GM18502 (cell line): ENCODE measurements around the gene CELF4.

Source experiments
- ATAC-seq: cut with Tn5 transposase; IDR thresholded peaks from one replicate; pipeline ENCODE4 v1.9.1; 2021; ENCODE audit warnings: mild to moderate bottlenecking; ENCODE audit not compliant: unreplicated experiment, poor library complexity

The CELF4 gene

DNA sequence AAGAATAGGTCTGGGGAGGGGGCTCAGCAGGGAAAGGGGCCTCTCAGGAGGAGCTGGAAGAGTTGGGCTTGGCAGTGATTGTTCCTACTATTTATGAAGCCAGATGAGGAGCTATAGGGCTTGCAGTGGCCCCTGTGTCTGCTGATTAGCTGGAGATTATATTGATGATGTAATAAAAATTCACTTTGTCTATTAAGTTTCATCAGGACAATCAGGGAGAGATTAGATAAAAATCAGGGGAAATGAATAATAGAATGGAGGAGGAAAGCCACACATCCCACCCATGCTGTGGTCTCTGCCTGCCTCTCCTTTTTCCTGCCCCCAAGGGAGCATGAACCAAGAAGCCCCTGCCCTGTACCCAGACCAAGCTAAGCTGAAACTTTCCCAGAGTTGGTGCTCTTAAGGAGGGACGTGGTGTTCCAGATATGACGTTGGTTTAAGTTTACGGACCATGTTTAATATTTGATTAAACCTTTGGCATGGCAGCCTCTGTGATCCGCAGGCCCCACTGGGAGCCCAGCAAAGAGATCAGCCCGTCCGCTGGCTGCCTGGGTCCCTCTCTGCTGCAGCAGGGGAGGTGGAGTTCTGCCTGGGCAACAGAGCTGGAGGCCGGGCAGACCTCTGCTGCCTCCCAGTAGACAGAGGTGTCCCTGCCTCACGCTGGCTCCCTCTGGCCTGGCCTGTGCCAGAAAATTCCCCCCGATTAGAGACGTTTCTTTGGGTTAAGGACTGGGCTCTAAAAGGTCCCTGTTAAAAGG, 15.3 kb downstream of the CELF4 start:
- ATAC-seq: no peak

DNA sequence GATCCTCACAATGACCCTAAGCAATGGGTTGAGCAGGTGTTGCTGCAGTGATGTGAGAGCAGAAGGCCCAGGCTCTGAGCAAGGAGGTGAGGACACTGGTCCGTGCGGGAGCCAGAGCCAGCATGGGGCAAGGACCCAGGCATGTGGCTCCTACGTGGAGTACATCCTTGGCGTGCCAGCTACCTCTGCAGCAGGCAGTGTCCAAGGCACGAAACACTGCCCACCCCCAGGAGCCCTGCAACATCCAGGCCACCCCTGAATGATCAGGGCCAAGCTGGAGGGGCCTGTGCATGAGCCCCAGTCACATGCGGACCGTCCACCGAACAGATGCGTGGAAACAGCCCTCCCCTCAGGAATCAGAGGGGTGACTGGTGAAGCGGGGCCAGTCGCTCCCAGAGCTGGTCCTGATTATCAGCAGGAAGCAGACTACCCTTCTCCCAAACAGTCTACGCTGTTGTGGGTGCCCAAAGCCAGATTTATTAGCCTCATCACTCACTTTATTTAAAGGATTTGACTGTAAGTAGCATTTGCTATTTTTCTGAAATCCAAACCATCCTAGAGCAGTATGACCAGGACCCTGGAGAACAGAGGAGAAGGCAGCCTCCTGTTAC, 16.8 kb downstream of the CELF4 start:
- no peak for ATAC-seq

DNA sequence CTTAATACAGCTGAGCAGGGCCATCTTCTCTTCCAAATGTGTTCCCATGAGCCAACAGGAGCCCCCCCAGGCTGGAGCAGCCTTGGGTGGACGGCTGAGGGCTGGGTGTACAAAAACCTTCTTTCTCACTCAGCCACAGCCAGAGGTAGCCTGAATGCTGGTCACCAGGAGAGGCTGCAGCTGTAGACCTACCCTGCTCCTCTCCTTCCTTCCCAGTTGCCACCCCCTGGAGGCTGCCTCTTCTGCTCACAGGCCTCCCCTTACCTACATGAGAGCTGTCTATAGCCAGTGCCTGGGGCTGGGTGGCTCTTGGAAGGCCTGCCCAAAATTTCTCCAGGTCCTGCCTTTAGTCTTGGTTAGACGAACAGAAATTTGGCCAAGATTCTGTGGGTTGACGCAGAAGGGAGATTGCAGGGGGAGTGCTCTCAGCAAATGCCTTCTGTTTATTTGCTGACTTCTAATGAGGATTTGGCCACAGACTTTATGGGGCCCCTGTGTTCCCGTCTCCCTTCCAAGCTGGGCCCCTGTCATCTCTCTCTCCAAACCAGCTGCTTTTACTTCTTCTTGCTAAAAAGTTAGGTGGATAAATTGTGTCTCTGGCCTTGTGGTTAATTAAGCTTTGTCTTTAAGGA, 18.3 kb downstream of the CELF4 start:
- ATAC-seq: no peak

DNA sequence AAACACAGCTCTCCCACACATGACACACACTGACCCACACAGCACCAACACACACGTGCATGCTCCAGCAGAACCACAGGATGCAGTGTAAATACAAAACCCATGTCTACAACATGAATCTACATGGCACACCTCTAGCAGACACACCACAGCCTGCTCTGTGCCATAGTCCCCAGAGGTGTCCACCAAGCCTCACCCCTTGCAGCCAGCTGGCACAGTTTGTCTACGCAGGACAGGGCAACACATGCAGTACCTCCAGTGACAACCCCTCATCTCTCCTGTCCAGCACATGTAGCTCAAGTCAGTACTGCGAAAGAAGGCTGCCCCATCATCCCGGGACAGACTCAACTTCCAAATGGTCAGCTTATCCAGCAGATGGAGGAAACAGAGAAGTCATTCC, 18.9 kb downstream of the CELF4 start:
- no peak for ATAC-seq

DNA sequence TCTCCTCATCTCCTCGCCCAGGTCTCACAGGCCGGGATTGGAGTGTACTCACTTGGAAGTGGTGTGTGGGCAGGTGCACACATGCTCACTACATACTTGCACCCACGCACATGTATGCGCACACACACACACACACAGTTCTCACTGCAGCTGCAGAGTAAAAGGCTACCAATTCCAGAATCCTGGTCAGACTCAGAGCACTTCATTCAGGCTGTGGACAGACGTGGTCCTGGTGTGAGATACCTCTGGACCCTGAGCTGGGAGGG, 19.4 kb downstream of the CELF4 start:
- ATAC-seq: no peak

DNA sequence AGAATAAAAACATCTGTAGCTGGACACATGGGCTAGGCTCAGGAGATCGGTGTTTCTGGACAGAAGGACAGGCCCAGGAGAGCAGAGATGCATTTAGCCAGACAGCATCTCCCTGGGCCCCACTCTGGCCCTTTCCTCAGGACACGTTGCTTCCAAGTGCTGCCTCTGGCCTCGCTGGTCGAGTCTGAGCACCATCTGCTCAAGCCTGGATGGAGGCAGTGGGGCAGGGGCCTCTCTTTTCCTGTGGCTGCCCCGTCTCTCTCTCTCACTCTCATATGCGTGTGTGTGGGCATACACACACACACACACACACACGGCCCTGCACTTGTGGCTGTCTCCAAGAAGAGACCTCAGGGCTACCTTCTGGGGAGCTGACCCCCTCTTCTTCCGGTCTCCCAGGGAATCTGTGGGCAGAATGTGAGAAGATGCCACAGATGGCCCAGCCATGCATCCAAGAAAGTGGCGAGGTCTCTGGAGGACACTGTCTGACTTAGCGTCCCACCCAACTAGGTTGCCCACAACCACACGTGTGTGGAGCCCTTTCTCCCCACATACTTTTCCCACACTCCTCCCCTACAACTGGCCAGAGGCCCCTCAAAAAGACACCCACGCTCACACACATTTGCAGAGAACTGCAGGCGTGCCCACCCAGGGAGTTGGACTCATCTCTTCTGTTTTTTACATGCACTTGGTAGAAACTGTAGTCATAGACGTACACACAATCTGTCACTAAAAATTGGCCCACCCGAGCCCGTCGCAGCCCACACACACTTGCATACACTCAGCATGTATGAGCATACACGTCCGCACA, 19.9 kb downstream of the CELF4 start:
- ATAC-seq: no peak

DNA sequence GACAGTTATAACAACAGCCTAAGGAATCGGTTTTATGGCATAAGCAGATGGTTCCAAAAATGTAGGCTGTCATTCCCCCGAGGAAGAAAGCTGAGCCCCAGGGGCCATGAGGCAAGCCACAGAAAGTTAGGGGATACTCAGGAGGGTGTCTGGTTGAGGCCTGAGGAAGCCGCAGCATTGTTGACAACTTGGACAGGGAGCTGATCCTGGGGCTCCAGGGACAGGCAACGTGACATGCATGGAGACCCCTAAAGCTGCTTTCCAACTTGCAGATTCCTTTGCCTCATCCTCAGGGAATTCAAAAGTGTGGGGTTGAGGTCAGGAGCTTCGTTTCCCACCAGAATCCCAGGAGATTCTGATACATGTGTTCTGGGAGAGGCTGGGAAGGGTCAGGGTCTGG, 20.9 kb downstream of the CELF4 start:
- no peak for ATAC-seq

DNA sequence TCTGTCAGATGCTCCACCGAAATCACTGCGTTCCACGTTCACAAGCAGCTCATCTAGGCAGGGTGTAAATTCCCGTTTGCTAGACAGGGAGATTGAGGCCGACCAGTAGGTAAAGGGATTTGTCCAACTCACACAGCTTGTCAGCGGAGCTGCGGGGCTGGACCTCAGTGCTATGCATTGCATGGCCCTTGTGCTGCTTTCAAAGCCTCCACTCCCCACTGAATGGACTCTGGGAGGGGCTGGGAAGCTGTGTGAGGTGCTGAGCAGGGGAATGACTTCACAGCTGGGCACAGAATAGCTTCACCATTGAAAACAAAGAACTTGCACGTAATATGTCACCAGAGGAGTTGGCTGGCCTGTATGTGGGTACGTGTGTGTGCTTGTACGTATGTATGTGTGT, 21.4 kb downstream of the CELF4 start:
- no peak for ATAC-seq

DNA sequence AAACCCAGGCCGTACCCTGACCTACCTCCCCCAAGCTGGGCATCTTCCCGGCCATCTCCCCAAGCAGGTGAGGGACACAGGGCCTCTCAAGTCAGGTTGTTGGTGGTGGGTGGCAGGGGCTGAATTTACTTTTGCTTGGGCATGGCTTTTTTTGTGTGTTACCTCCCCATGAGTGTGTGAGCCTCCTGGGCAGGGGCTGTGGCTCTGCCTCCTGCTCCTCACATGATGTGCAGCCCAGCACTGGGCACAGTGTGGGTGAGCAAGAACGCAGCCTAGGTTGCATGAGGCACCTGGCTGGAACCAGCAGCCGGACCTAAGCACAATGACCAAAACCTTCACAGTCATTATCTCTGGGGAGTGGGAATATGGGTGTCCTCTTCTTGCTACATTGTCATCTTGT, 22.3 kb downstream of the CELF4 start:
- ATAC-seq: no peak

DNA sequence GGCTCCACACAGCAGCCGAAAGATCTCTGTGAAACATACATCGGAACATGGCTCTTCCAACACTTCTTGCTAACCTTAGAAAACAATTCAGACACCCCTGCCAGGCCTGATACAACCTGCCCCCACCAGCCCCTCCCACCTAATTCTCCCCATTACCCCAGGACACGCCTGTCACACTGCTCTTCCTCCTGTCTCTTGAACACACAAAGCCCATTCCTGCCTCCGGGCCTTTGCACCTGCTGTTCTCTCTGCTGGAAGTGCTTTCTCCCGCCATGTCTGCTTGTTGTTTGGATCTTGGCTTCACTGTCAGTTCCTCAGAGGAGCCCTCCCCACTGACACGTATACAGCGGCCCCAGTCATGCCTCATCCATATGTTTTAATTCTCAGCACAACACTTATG, 24.1 kb downstream of the CELF4 start:
- no peak for ATAC-seq

DNA sequence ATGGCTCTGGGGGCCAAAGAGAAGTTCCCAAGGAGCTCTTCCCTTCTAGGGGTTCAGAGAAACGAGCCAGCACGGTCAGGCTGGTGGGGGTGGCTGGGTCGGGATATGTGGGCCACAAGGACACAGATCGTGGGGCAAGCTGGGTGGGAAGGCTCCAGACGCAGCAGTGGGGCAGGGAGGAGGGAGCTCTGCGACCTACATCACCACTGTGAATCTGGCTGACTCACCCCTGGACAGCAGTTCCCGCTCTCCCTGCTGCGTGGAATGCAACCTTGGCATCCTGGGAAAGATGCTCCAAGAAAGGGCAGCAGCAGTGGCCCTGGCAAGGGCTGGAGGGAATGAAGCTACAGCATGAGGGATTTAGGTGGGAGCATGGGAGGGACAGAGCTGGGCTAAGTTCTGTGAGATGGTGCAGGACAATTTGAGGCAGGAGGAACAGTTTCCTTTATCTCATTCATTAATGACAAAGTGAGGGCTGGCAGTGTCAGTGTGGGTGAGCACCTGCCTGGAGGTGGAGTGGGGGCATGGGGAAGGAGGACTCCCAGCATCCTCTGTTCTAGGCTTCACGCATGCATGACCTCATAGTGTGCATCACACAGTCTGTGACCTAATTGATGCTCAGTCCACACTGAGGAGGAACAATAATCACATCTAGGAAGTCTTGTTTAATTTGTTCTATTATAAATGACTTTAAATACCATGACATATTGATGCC, 25.0 kb downstream of the CELF4 start:
- ATAC-seq: no peak

DNA sequence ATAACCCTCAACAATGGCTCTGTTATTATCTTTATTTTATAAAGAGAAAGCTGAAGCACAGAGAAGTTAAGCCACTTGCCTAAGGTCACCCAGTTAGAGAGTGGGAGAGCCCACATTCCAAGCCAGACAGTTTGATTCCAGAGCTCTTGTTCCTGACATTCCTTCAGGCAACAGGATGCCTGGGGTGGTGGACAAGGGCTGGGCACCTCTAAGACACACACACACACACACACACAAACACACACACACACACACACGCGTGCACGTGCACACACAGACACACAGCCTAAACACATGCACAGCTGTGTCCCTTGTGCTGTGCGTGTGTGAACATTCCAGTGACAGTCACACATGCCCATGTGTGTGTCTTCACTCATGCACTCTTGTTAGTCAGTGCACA, 26.4 kb downstream of the CELF4 start:
- no peak for ATAC-seq

DNA sequence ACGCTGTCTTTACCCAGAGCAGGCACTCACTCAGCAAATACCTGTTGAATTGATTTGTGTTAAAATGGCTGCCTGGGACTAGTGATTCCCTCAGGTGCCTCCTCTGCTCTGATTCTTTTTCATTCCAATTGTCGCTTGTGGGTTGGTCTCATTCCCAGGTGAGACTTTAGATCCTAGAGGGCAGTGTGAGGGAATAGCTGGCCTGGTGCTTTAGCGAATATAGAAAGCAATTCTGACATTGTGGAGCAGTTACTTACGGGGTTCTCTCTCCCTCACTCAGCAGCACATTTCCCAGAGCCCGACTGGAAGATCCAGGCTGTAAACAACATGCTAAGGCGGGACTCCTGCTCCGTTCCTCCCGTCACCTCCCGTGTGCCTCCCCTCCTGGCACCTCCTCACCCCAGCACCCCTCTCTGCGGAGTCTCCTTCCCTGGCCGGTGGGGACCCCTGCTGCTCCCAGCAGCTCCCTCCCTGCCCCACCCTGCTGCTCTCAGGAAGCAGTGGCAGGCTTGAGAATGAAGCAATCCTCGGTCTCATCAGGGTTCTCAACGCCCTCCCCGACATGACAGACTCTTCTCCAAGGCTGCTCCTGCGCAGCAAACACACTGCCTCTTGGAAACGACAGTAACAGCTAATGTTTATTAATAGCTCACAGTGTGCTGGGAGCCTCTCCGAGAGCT, 26.9 kb downstream of the CELF4 start:
- ATAC-seq: no peak

DNA sequence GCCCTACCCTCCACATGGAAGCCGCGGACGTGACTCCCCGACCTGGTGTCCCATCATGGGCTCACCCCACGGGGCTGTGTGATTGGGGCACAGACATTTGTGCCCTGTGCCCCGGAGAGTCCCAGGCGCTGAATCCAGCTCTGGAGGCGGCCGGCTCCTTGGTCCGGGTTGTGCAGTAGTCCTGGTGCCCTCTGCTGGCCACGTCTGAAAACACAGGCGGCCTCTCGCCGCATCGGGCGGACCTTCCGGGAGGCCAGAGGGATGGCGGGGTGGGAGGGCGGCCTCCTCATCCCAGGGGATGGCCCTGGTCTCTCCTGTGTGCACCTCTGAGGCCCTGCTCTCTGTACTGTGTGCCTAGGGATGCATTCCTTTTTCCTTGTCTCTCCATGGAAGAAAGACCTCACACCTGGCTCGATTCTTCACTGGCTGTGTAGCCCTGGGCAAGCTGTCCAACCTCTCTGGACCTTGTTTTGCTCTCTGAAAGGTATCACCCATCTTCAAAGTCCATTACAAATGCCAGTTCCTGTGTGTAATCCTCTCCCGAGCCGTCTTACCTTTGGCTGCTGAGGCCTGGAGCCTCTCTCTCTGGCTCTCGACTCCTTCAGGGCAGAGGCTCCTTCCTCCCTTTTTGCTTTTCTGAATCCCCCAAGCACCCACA, 27.6 kb downstream of the CELF4 start:
- peak; percentile 93 for ATAC-seq

DNA sequence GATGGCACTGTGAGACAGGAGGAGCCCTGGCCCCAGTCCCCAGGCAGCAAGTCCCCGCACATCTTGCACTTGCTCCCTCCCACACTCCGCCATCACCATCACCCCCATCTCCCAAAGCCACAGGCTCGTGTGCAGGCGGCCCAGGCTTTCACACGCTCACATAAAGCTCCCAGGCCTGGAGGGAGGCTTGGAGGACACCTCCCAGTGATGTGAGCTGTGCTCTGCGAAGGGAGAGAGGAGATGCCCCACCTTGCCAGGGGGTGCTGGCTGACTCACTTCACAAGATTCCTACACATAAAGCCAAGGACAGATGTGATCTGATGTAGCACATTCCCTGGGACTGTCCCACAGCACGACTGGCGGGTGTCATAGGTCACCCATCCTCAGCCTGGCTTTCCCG, 28.9 kb downstream of the CELF4 start:
- ATAC-seq: no peak

DNA sequence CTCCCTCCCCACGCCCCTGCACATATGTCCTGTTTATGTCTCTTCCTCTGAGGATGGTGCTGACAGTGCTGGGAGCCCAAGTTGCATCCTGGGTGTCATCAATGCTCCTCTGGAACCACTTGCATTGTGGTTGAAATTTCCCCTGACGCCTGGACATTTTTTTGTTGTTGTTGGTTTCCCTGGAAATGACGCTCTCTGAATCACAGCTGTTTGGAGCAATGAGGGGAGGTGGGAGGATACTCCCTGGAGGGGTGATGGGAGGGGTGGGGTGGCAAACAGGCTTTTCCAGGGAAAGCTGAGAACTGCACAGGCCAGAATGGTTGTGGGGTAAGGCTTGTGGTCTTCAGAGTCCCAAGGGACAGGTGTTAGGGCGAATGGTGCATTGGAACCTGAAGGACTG, 29.6 kb downstream of the CELF4 start:
- ATAC-seq: no peak

DNA sequence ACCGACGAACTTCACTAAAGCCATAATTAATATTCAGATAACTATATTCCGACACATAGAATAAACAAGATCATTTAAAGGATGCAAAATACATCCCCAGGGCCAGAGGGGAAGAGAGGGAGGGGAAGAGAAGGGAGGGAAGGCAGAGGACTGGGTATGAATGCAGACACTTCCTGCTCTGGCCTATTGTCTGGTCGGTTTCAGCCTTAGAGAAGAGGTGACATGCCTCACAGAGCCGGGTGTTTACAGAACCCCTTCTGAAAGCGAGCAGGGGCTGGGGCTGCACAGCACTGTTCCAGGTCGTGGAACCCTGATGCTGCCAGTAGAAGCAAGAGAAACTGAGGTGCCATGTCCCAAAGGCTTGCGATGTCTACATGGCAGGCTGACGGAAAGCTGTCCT, 31.0 kb downstream of the CELF4 start:
- no peak for ATAC-seq

DNA sequence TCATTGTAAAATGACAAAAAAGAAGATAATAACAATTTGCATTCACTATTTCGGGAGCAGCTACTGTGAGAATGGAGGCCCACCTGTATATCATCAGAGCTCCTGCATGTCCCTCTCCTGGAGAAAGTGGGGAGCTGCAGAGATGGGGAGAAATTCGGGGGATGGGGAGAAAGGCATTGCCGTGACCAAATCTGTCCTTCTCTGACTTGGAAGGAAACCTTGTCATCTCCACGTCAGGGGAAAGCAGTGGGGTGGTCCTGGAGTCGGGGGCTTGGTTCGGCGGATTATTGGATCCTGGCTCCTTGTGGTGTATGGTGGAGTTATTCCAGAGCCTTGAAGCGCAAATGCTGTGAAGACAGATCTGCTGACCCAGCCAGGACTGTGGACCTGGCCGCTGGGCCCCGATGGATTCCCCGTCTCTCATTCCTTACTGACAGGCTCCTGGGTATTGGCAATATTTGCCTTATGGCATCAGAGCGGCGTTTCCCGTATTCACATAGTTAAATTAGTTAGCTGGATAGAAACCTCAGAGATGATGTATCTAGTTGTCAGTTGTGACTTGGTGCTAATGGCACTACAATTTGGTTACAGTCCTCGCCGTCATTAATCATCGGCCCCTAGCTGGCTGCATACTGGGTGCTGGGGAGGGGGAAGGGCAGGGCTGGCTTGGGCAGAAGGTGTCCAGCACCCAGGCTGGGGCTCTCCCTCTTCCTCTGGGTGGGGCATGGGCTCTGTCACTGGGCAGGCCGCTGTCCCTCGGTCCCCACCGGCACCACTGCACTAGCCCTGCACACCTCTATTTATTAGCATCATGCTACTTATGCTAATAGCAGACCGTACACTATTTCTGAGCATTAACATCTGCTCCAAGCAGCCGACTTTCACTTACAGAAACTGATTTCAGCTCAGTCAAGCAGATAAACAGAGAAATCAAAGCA, 31.7 kb downstream of the CELF4 start:
- ATAC-seq: no peak

DNA sequence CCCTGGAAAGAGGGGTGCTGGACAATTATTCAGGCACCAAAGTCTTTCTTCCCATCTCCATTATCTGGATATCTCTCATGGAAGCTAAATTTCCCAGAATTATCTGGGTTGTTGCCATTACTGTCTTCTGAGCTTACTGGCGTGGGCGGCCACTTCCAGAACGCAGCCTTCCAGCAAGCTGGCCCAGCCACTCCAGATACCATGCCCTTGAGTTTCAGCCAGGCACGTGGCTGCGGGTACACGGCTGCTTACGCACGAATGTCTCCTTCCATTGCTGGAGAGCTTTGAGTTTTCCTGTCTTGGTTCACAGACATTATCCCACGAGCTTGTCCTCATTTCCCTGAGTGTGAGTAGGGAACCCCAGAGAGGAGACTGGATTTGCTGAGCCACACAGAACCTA, 32.7 kb downstream of the CELF4 start:
- ATAC-seq: no peak
